Measurements from ENCODE around the gene SMCO2. TPM values are rescaled to one million over a fixed set of nuclear protein-coding genes. Genes with fewer than 3 reads are reported as not detected.

The SMCO2 gene
- total and polyA plus RNA-seq, 9 of the 15 experiments (the other 6 are each of a cell fraction or from before 2014, with no cell fraction given) = not detected

DNA sequence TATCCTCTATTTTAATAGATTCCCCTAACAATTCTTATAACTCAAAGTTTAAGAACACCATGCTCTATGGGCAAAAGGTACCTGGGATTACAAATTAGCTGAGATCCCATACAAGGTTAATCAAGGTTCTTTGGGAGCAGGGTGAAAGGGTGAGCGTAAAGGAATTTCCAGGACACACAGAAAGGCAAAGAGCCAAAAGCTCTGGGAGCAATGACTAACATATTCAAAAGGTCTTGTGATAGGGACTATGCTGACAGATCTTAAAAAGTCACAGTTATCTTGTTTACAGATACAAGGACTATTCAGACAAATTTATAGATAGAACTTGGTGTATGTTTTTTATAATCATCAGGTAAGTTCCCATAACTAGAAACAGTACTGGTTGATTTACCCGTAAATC lies 58.0 kb downstream of the SMCO2 start (continued):
- TF ChIP-seq, protein P1, sequence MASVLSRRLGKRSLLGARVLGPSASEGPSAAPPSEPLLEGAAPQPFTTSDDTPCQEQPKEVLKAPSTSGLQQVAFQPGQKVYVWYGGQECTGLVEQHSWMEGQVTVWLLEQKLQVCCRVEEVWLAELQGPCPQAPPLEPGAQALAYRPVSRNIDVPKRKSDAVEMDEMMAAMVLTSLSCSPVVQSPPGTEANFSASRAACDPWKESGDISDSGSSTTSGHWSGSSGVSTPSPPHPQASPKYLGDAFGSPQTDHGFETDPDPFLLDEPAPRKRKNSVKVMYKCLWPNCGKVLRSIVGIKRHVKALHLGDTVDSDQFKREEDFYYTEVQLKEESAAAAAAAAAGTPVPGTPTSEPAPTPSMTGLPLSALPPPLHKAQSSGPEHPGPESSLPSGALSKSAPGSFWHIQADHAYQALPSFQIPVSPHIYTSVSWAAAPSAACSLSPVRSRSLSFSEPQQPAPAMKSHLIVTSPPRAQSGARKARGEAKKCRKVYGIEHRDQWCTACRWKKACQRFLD (CRISPR knock-in tag; IDR thresholded peaks at IDR 0.05) = no peak
- TF ChIP-seq MAZ (CRISPR knock-in tag; conservative IDR thresholded peaks at IDR 0.05 in 1 of 2, IDR thresholded peaks at IDR 0.05 in 1 of 2) (no peak), PURB (CRISPR knock-in tag; IDR thresholded peaks at IDR 0.05; ENCODE audit: low read depth) (no peak), HEY1 (CRISPR knock-in tag; IDR thresholded peaks at IDR 0.05; ENCODE audit: borderline replicate concordance) (no peak)

GRCh38 chr12:27505109-27505508 lies 58.6 kb downstream of the SMCO2 start:
- Histone ChIP-seq H4K20me1 (replicated peaks; ENCODE audit: control insufficient read depth, insufficient read depth, low read length) (no peaks in the 10 kb centered on the region), H3K27me3 (ENCODE audit: control insufficient read depth in 2 of 2, insufficient read depth in 2 of 2, low read length in 2 of 2) (peaks cover 0 to 2% of the 10 kb centered on the region in 2 experiments; a peak in 1 of 5 replicates), H3K79me2 (ENCODE audit: control insufficient read depth, insufficient read depth, low read length) (no peaks in the 10 kb centered on the region), H3K4me3 (no peak overlapping the region), H3K36me3 (ENCODE audit: control insufficient read depth, insufficient read depth, low read length) (no peaks in the 10 kb centered on the region), H3K9me1 (ENCODE audit: control insufficient read depth, insufficient read depth, low read length) (no peaks in the 10 kb centered on the region), H3K9me3 (replicated peaks; ENCODE audit: control insufficient read depth, insufficient read depth, low read depth, low read length) (no peaks in the 10 kb centered on the region), H3K4me1 (replicated peaks in 1 of 2; ENCODE audit: control insufficient read depth in 2 of 2, insufficient read depth in 2 of 2, low read length in 2 of 2) (no peaks in the 10 kb centered on the region), H3K4me2 (ENCODE audit: insufficient read depth, low read length) (no peak overlapping the region), H3K27ac (ENCODE audit: extremely low read depth, low read depth, low read length) (no peak overlapping the region), H2AFZ (ENCODE audit: low read depth, low read length) (no peak overlapping the region), H3K9ac (ENCODE audit: insufficient read depth in 1 of 2, low read depth in 2 of 2, low read length in 2 of 2) (no peak overlapping the region)
- no TSS peak for BruUV-seq (replicated peaks)
- ATAC-seq = no peak
- FAIRE-seq = no peak
- WGBS (ENCODE audit: insufficient coverage, low coverage, missing lambda C conversion rate) = 2% methylated on average over 2 of the region's 2 CpGs
- POLR2A ChIA-PET = no interaction called here
- no peak for DNase-seq (ENCODE audit: extremely low read depth in 1 of 4, low spot score in 3 of 4)
- CTCF ChIA-PET (ENCODE audit: low intra/inter-chr PET ratio) = no interaction called here
- in situ Hi-C loops (cut with MboI) = no loop called here
- intact Hi-C loops (cut with micrococcal nuclease) = no loop called here
- TF ChIP-seq NR2C1 (IDR thresholded peaks at IDR 0.05) (no peak), NR2C1 (tag; IDR thresholded peaks at IDR 0.05) (no peak), MAX (CRISPR knock-in tag; IDR thresholded peaks at IDR 0.05) (no peak), ZBTB2 (IDR thresholded peaks at IDR 0.05) (no peak), CBX3 (IDR thresholded peaks at IDR 0.05; ENCODE audit: borderline replicate concordance in 1 of 2, low read length in 2 of 2) (no peak), RCOR1 (IDR thresholded peaks at IDR 0.05; ENCODE audit: borderline replicate concordance in 1 of 2, low read depth in 2 of 2, low read length in 2 of 2) (no peak), MXI1 (IDR thresholded peaks at IDR 0.05; ENCODE audit: low read depth, low read length) (no peak), FOXJ2 (tag; IDR thresholded peaks at IDR 0.05) (no peak), RBM15 (IDR thresholded peaks at IDR 0.05; ENCODE audit: insufficient read depth, low read length) (no peak), GTF2F1 (IDR thresholded peaks at IDR 0.05; ENCODE audit: low read depth, low read length) (no peak), HNRNPK (IDR thresholded peaks at IDR 0.05; ENCODE audit: low read depth, low read length, poor library complexity, severe bottlenecking) (no peak)
- TF ChIP-seq, protein P2, sequence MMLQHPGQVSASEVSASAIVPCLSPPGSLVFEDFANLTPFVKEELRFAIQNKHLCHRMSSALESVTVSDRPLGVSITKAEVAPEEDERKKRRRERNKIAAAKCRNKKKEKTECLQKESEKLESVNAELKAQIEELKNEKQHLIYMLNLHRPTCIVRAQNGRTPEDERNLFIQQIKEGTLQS (IDR thresholded peaks at IDR 0.05) = no peak
- TF ChIP-seq, protein P2 (CRISPR knock-in tag; conservative IDR thresholded peaks at IDR 0.05) = no peak

All from K562 (cell line).